Stimulated activated CD8-positive, alpha-beta memory T cell treated with anti-CD3 and anti-CD28 coated beads, Interleukin-7, amount 100 ng/mL, for 48 hours (primary cell): ENCODE measurements around the gene TMEM244.
"Not testable (repeated sequence)": the region's sequence is repeated elsewhere in the genome, so short reads cannot be mapped to it uniquely, and the experiment has no call there.

Experiments
- DNase-seq, 2 donors: peaks; one replicate each; pipeline ENCODE4 v3.0.0-alpha.2; 2020; ENCODE audit warnings: low read depth in 1 of 2; ENCODE audit errors: extremely low read depth in 1 of 2

TMEM244 gene

DNA sequence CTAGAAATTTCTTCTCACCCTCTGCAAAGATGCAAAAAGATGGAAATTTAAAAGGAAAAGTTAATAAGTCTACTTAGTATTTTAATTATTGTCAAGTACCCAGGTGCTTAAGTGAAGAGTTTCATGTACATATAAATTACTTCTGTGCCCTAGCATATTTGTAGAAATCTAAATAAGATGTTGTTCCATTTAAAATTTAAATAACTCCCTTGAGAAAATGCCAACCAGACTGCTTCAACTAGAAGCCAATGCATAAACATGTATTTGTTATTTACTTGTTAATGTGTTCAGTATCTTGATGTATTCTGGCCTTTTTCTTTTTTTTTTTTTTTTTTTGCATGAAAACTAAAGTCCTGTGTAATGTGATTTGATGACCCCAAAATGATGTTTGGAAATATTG is 6.3 kb upstream of the TMEM244 start:
- DNase-seq: no peak

DNA sequence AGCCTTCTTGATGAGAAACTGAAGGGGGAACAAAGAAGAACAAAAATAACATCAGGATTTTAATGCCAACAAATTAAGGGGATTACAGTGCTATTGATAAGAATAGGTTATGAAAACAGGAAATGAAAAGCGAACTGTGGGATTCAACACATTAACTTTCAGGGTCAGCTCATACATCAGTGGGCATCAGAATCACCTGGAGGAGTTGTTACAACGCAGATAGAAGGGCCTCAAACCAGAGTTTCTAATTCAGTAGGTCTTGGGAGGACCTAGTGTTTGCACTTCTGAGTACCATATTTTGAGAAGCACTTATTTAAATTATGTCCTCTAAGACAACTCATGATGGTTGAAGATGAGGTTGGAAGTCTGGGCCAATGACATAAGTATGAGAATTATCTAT is 5.6 kb upstream of the TMEM244 start:
- no peak for DNase-seq

DNA sequence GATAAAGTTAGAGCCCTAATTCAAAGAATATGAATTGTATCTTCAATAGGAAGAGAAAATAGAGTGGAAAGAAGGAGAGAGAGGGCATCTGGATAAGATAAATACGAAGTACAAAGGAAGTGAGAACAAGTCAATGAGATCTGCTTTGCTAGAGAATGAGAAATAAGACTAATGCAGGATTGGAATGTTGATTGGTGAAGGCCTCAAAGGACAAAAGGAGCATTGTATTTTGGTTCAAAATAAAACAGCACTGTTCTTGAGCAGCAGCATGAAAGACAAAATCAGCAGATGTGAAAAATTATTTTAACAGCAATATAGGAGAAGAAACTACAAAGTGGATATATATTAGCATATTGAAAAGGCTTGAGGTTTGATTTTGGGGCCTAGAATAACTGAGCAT is 5.1 kb upstream of the TMEM244 start:
- DNase-seq: no peak

DNA sequence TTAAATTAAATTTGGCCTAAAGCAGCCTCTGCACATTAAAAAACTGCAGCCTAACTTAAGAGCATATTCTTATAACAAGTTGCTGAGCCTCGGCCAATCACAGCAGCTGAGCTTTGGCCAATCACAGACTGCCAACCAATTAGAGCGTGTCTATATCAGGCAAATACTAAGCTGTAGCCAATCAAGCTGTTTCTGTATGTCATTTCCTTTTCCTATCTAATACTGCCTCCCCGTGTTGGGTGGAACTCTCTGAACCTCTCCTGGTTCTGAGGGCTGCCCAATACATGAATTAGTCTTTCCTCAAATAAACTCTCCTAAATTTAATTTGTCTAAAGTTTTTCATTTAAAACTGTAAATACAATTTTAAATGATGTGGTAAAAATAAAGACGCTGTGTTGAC is 3.9 kb upstream of the TMEM244 start:
- no peak for DNase-seq

DNA sequence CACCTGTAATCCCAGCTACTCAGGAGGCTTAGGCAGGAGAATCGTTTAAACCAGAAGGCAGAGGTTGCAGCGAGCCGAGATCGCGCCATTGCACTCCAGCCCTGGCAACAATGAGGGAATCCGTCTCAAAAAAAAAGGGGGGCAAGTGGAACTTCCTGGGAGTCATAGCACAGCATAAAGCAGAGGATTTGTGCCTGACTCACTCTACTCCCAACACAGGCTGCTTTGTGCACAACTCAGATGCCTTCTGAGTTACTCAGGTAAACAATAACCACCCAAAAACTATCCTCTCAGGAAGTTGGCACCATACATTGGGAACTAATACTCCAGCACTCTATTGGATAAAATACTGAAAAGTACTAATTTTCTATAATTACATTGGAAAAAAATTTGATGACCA is 2.5 kb upstream of the TMEM244 start:
- no peak for DNase-seq

DNA sequence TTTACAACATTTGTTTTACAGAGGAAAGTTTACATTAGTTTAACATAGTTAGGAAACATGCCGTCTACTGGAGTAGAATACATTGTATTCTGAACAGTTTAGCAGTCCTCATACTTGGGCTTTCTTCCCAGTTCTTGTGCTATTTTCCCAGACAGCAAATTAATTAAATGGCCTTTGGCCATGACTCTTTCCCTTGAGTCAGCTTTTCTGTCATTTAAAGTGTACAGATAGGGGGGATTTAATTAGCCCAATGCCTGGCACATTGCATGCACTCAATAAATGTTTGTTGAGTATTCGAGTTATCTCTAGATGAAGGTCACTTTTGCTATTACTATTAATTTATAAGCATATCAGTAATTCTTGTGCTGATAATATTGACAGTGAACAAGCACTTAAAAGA is 1.6 kb downstream of the TMEM244 start:
- no peak for DNase-seq

DNA sequence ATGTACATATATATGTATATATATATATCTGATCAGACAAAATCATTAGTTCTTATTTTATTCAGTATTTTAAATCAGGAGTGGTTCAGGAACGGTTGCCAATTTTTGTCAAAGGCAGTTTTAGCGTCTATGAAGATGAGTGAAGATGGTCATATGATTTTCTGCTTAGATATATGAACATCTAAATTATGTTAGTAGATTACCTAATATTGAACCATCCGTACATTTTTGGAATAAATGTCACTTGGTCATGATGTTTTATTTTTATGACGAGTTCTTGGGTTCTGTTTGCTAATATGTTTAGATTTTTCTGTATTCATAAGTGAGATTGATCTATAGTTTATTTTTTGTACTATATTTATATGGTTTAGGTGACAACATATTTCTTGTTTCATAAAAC is 3.3 kb downstream of the TMEM244 start:
- no peak for DNase-seq

DNA sequence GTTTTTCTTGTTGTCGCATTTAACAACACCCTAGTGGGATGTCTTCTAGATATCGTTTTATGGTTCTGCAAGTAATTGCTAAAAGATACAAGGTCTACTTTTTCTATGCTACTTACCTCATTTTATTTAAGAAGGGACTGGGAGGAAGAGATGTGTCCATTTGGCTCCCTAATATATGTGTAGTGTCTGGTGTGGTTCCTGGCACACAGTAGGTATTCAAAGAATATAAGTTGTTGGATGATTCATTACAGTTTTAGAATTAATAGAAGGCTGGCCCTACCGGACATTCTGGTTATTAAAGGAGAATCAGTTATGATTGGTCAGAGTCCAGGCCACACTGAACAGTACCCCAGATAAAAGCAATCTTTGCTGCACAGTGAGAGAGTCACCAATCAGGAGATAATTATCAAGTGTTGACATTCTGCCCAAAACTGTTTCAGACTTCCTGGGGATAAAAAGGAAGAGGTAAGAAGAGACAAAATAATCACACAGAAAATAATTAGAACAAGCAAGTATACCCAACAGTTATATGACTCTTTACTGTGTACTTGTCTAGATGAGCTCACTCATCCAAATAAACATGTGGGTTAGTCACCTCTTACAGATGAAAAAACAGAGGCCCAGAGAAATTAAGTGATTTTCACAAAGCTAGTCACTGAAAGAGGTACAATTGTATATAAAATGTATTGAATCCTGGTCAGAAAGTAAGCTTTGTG is 7.0 kb downstream of the TMEM244 start:
- DNase-seq: no peak

DNA sequence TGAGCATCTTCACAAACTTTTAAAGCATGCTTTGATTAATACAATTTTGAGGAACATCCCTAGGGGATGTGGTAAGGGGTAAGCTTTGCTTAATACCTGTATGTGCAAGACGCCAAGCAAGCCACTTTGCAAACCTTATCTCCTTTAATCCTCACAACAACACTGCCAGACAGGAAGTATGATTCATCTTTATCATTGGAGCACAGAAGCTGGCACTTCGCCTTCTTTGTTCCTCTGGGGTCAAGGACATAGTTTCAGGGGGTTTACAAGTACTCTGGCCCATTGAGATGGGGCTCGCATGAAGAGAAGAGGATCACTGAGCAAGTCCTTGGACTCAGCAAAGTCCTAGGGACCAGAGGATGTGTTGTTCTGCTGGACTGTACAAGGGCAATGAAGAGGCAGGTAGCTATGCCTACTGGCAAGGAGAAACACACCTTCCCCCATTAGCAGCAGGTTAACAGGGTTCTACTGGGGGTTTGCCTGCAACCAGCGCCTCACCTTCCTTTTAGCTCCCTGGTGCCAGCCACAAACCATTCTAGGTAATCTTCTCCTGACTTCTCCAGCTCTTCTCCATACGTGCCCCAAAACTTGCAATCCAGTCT is 8.8 kb downstream of the TMEM244 start:
- DNase-seq: no peak

DNA sequence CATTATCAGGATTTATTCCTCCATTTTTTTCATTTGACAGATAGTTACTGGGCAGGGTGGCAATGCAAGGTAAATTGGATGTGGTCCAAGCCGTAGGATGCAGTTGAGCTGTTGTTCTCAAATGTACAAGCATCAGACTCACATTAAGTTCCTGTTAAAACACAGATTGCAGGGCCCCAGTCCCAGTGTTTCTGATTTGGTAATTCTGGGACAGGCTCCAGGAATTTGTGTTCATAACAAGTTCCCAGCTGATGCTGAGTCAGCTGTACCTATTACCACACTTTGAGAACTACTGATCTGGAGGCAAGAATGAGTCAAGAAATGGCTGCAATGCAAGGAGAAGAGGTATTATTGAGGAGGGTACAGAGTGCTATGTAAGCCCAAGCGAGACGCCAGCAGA is 11.7 kb downstream of the TMEM244 start:
- DNase-seq: no peak

DNA sequence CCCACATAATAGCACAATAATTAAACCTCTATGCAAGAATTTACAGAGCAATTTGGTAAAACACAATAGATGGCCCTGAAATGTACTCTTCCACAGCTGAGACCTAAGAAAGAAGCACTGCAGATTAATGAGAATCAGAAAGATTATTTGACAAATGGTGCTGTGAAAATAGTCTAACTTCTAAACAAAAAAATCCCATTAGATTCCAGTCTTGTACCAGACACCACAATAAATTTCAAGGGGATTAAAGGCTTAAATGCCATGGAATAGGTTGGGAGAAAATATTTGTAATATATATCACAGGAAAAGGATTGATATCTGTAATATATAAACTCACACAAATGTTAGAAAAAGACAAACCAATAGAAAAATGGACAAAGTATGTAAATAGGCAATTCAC is 14.4 kb downstream of the TMEM244 start:
- DNase-seq: no peak

DNA sequence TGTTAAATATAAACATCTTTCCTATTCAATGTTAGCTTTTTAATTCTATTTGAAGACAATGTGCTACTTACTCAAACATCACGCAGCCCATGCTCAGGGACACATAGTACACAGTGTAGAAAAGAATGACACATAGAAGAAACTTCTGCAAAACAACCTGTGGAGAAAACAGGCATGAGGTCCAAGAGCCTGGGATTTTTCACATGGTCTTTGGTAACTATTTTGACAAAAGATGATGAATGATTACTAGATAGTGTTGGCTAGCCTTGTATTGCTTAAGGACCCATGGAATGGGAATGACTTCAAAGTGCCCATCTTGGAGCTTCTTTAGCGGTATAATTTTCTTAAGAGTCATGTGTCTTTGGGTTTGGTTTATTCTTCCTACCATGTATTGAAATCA is 15.4 kb downstream of the TMEM244 start:
- no peak for DNase-seq

DNA sequence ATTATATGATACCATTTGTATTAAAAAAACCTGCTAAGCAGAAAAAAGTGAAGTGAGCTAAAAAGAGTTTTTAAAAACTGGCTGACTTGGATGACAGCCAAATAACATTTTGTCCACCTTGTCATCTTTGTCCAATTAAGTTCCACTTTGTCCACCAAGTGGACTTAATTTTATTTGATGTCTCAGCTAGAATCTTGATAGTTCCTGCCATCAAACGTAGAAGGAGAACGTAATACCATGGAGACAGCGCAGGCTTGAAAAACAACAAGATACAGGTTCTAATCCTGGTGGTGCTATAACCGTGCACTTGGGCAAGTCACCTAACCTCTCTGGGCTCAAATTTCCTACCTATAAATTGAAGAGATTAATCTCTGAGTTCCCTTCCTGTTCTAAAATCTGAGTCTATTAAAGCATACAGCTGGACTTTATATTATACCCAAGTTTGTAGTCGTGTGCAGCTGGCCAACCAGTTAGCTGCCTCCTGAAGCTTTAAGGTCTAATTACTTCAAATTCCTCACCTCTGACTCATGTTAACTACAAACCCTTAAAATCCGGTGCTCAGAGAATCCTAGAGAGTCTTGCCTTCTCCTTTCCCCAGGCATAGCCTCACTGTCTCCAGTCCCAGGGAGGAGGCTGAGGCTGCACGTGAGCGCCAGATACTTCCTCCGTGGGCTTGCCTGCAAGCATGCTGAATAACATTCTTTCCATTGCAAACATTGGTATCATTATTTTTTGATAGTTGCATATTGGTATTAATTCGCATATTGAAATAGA is 16.8 kb downstream of the TMEM244 start:
- DNase-seq: no peak

DNA sequence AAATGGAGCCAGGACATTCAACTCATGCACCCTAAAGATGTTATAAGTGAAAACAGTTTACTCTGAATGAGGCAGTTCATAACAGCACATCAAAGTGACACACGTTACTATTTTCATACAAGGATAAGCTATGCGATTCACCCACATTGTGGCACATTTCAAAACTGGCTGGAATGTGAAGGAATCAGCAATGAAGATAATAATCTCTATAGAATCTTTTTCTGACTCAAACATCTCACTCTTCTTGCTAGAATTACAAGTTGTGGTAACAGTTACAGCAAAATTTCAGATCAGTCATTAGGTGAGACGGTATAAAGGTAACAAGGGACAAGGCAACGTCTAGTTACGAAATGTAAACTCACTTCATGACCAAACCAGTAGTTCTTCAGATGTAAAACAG is 17.5 kb downstream of the TMEM244 start:
- no peak for DNase-seq

DNA sequence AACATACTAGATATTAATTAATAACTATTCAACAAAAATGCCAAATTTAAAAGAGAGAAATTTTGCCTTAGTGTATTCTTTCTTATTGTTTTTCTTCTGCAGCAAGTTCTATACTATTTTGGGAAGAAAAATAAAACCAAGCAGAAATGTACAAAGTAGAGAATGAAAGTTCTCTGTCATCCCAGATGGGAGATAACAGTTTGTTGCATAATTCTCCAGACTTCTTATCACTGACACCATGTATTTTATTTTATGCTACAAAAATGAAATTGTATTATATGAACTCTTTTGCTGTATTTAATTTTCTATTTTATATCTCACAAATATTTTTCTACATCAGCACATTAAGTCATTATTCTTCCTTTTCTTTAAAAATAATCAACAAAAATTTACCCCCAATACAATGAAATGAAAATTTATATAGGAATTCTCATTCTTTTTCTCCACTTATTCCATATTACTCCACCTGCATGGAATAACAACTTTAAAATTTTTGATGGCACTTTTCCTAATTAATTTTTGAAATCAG is 18.2 kb downstream of the TMEM244 start:
- DNase-seq: no peak

DNA sequence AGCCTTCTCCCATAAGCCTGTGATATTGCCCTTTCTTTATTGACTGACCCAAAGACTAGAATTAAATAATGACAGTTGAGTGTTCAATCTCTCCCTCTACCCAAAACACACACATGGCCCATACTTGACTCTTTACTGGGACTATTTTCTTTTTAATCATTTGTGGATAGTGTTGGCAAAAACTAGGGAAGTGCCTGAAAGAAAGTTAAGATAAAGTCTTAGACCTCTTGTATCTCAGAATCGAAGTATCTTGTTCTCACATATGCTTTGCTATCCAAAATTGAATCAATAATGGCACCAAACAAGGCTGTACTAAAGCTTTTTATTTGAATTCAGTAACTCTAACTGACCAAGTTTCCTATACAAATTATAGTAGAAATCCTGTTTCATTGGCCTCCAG is 19.0 kb downstream of the TMEM244 start:
- DNase-seq: no peak

DNA sequence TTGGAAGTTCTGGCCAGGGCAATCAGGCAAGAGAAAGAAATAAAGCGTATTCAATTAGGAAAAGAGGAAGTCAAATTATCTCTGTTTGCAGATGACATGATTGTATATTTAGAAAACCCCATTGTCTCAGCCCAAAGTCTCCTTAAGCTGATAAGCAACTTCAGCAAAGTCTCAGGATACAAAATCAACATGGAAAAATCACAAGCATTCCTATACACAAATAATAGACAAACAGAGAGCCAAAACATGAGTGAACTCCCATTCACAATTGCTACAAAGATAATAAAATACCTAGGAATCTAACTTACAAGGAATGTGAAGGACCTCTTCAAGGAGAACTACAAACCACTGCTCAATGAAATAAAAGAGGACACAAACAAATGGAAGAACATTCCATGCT is 21.6 kb downstream of the TMEM244 start:
- not testable (repeated sequence) for DNase-seq

DNA sequence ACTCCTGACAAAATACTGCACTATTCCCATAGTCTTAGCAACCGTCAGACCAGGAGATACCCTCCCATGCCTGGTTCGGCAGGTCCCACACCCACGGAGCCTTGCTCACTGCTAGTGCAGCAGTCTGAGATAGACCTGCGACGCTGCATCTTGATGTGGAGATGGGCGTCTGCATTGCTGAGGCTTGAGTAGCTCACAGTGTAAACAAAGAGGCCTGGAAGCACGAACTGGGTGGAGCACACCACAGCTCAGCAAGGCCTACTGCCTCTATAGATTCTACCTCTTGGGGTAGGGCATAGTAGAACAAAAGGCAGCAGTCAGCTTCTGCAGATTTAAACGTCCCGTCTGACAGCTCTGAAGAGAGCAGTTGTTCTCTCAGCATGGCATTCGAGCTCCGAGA is 25.4 kb downstream of the TMEM244 start:
- DNase-seq: no peak

DNA sequence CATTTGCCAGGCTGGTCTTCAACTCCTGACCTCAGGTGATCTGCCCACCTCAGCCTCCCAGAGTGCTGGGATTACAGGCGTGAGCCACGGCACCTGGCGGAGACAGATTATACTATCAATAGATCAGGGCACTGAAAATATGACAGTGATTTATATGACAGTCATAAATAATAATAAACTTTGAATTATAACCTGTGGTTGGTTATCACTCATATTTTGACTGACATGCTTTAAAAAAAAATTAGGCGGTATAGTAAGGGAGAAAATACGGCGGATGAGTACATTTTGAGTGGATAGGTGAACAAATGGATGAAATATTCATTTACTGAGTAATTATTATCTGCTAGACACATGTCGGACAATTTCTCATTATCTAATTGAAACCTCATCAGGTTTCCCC is 28.8 kb downstream of the TMEM244 start:
- no peak for DNase-seq

DNA sequence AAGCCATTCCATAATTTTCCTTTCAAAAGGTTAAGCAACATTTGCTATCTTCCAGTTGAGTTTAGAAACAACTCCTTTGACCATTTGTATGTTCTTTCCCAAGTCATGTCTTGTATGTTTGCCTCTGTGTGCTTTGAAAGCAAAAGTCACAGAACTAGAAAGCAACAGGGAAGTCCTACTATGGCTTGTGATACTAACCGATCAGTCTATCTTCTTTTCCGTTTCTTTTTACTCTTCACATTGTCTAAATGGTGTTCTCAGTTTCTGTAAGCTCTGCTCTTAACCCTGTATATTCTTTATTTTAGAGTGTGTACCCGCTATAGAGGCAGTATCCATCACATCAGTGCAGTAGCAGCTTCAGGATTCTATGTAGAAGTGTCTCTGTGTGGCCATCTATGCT is 32.9 kb downstream of the TMEM244 start:
- DNase-seq: no peak

DNA sequence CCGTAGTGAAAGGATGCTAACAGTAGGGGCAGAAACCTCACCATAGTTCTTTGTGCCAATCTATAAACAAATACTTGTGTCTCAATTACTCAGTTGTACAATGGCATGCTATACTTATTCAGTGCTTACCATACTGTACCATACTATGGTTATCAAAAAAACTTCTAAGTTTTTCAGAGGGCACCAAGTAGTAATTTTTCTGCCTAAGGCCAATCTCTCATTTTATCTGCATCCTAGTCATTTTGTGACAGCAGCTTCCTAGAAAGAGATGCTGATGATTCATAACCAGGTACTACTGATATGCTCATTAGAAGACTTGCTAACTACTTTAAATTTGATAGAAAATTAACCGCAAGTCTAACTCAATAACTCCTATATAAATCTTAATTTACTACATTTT is 42.9 kb downstream of the TMEM244 start:
- DNase-seq: no peak

DNA sequence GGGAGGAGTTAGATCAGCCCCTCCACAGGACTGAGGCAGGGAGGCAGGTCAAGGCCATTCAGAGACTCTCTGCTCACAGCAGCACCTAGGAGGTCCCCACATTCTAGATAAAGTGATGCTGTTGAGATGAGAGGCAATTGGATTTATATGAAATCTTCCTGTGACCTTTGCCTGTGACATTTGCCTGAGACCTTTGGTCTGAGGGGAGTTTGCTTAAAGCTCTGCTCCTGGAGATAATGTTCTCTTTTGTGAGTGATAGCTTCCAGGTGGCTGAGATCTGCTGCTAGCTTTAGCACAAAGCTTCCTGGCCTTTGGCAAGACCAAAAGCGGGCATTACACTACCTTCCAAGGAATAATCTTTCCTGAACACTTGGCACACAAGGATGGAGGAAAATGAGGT is 43.3 kb downstream of the TMEM244 start:
- DNase-seq: no peak
